Small intestine (tissue), 7 donors: ENCODE data around the gene TLE5. TPM values are rescaled to one million over a fixed set of nuclear protein-coding genes. Genes with fewer than 3 reads are reported as not detected.

Experiments used
- DNase-seq, 2 donors: peaks; one replicate each; pipeline versions ENCODE4 v3.0.0 to v3.0.0-alpha.2; 2013
- FAIRE-seq: peaks from 2 replicates; lab custom pipeline; 2012; peaks lifted over from hg19 to GRCh38; lab: Jason Lieb, UNC
- H3K27ac ChIP-seq, 3 donors: one replicate each; pipeline ENCODE4 v1.5.1; 2013; ENCODE audit warnings: low read length in 2 of 3, mild to moderate bottlenecking in 2 of 3, control low read depth in 1 of 3, inconsistent platforms in 1 of 3, low read depth in 1 of 3, moderate library complexity in 1 of 3
- H3K27me3 ChIP-seq, 3 donors: one replicate each; pipeline ENCODE4 v1.6.1; 2013; ENCODE audit warnings: low read length in 3 of 3, inconsistent platforms in 1 of 3; ENCODE audit not compliant: control insufficient read depth in 3 of 3, insufficient read depth in 3 of 3
- H3K36me3 ChIP-seq, 3 donors: one replicate each; pipeline ENCODE4 v1.6.1; 2013; ENCODE audit warnings: low read length in 3 of 3, inconsistent platforms in 1 of 3, low read depth in 1 of 3, mild to moderate bottlenecking in 1 of 3, moderate library complexity in 1 of 3; ENCODE audit not compliant: control insufficient read depth in 3 of 3, insufficient read depth in 2 of 3
- H3K4me1 ChIP-seq, 3 donors: one replicate each; pipeline ENCODE4 v1.6.1; 2013; ENCODE audit warnings: low read length in 2 of 3, inconsistent platforms in 1 of 3, low read depth in 1 of 3, mild to moderate bottlenecking in 1 of 3, moderate library complexity in 1 of 3; ENCODE audit not compliant: control insufficient read depth in 3 of 3, insufficient read depth in 2 of 3
- H3K4me3 ChIP-seq, 3 donors: one replicate each; pipeline ENCODE4 v1.5.1; 2013; ENCODE audit warnings: low read length in 3 of 3, control low read depth in 1 of 3, inconsistent platforms in 1 of 3, low read depth in 1 of 3, mild to moderate bottlenecking in 1 of 3, moderate library complexity in 1 of 3
- H3K9me3 ChIP-seq, 2 donors: one replicate each; pipeline ENCODE4 v1.6.1; 2013; ENCODE audit warnings: low read depth in 1 of 2, low read length in 1 of 2; ENCODE audit not compliant: control insufficient read depth in 2 of 2, insufficient read depth in 1 of 2
- WGBS, 3 donors: extraction: QIAGEN DNeasy Blood & Tissue Kit; methylation state at CpG; one replicate each; pipeline ENCODE4 v1.1.7; 2013; 5-methylcytosine and 5-hydroxymethylcytosine counted together
- polyA plus RNA-seq, 4 donors: library from polyadenylated mRNA; stranded (reverse) in 3 of 4; unstranded in 1 of 4; fragments of 200-250 nt in 3 of 4; fragments of 120-200 nt in 1 of 4; gene quantifications; one replicate each; pipeline versions ENCODE4 v1.2.1 to v1.2.3, GENCODE V29; 2013
- donor health status: healthy with polysubstance abuse.
- donor health status: control.
- donor health status: control.
- donor health status: Bipolar disorder and iron deficiency.
- donor health status: healthy.

Gene TLE5
- polyA plus RNA-seq, 4 donors = 308 to 488 (median 351) TPM

GRCh38 chr19:3005345-3005744 is 57.0 kb downstream of the TLE5 start:
- peaks cover 0 to 94% (median 0%) of the 10 kb centered on the region in 3 donors for H3K36me3 ChIP-seq
- FAIRE-seq (no peak), DNase-seq (no peak)
- no peaks in the 10 kb centered on the region for H3K27me3 ChIP-seq
- H3K9me3 ChIP-seq = no peaks in the 10 kb centered on the region
- no peak overlapping the region for H3K4me3 ChIP-seq
- H3K4me1 ChIP-seq = no peaks in the 10 kb centered on the region
- WGBS, 3 donors = 86 to 93% (median 90%) methylated on average over 17 to 18 of the region's 18 CpGs
- H3K27ac ChIP-seq = no peak overlapping the region

DNA sequence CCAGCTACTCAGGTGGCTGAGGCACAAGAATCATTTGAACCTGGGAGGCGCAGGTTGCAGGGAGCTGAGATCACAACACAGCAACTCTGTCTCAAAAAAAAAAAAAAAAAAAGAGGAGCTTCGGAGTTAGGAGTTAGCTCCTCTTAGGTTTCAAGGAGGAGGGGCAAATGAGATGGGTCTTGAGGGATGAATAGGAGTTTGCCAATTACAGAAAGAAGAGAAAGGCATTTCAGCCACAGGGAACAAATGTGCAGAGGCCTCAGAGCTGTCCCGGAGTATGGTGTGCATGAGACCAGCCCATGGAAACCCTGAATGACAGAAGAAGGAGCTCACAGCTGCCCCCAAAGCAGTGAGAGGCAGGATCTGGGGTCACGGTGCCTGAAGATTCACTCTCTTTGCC is 57.8 kb downstream of the TLE5 start:
- Histone ChIP-seq H3K4me1 (no peaks in the 10 kb centered on the region), H3K9me3 (no peaks in the 10 kb centered on the region), H3K27me3 (no peaks in the 10 kb centered on the region), H3K4me3 (no peak overlapping the region), H3K36me3 (peaks cover 0 to 92% (median 0%) of the 10 kb centered on the region in 3 donors), H3K27ac (no peak overlapping the region)
- WGBS, 3 donors = 83 to 89% (median 85%) methylated on average over 4 of the region's 4 CpGs
- no peak for DNase-seq
- no peak for FAIRE-seq

- WGBS, 3 donors = 87 to 91% (median 91%) methylated on average over 7 of the region's 7 CpGs
- no peak overlapping the region for H3K27ac ChIP-seq
- H3K4me1 ChIP-seq = no peaks in the 10 kb centered on the region
- no peaks in the 10 kb centered on the region for H3K27me3 ChIP-seq
- DNase-seq (no peak), FAIRE-seq (no peak)
- H3K9me3 ChIP-seq = no peaks in the 10 kb centered on the region
- H3K36me3 ChIP-seq = peaks cover 0 to 93% (median 0%) of the 10 kb centered on the region in 3 donors
- H3K4me3 ChIP-seq = no peak overlapping the region
Observed at GRCh38 chr19:3003046-3003445, 59.2 kb downstream of the TLE5 start.

Other genes starting within 250 kb of the TLE5 start
- 1 to 10 TPM; 2.0 to 6.7 (median 4.5) TPM for gene ZNF554, start 242.6 kb downstream of the TLE5 start, polyA plus RNA-seq
- gene ZNF555, start 221.0 kb downstream of the TLE5 start, polyA plus RNA-seq = 1 to 10 TPM; 1.5 to 4.0 (median 1.9) TPM
- under 1 TPM in 2 of 4 donors, not detected in 2; 0.03 to 0.22 TPM for gene ZNF556, start 195.2 kb downstream of the TLE5 start, polyA plus RNA-seq
- gene ZNF57, start 161.6 kb downstream of the TLE5 start, polyA plus RNA-seq = 10 to 100 TPM in 3 of 4 donors, 1 to 10 TPM in 1; 4.5 to 19.2 (median 15.2) TPM
- 1 to 10 TPM; 1.1 to 7.8 (median 1.9) TPM for gene ZNF77, start 117.5 kb downstream of the TLE5 start, polyA plus RNA-seq
- gene TLE6, start 84.9 kb downstream of the TLE5 start, polyA plus RNA-seq = under 1 TPM in 2 of 4 donors, not detected in 2; 0.75 to 1.00 TPM
- 10 to 100 TPM in 2 of 4 donors, 1 to 10 TPM in 2; 3.8 to 66.0 (median 12.3) TPM for gene TLE2, start 33.2 kb downstream of the TLE5 start, polyA plus RNA-seq
- 100 to 1,000 TPM; 173 to 216 (median 182) TPM for gene GNA11, start 31.9 kb upstream of the TLE5 start, polyA plus RNA-seq
- gene GNA15, start 73.5 kb upstream of the TLE5 start, polyA plus RNA-seq = 1 to 10 TPM in 3 of 4 donors, under 1 TPM in 1; 0.67 to 2.1 (median 1.7) TPM
- gene S1PR4, start 116.3 kb upstream of the TLE5 start, polyA plus RNA-seq = 1 to 10 TPM in 2 of 4 donors, under 1 TPM in 1, not detected in 1; 0.46 to 5.1 (median 2.4) TPM
- gene NCLN, start 123.4 kb upstream of the TLE5 start, polyA plus RNA-seq = 100 to 1,000 TPM in 2 of 4 donors, 10 to 100 TPM in 2; 37.9 to 217 (median 112) TPM
- gene CELF5, start 162.2 kb upstream of the TLE5 start, polyA plus RNA-seq = under 1 TPM in 3 of 4 donors, not detected in 1; 0.53 to 0.70 (median 0.54) TPM